Astrocyte of the cerebellum (primary cell): Measurements from ENCODE around the gene GMPPB.
"Not testable (repeated sequence)": the region's sequence is repeated elsewhere in the genome, so short reads cannot be mapped to it uniquely, and the experiment has no call there.

Experiments used
- DNase-seq: peaks from one replicate; pipeline ENCODE4 v3.0.0-alpha.2; 2011; ENCODE audit warnings: low read depth
- H3K4me3 ChIP-seq: 2 replicates; pipeline ENCODE4 v1.5.1; 2011; ENCODE audit warnings: mild to moderate bottlenecking, low read depth, low read length, moderate library complexity
- CTCF ChIP-seq: IDR thresholded peaks from 2 replicates; pipeline ENCODE4 v1.5.1; 2012; ENCODE audit warnings: low read length, low read depth, moderate library complexity, mild to moderate bottlenecking; ENCODE audit errors: missing control alignments
- in situ Hi-C: cut with HindIII; loops from 2 replicates; pipeline ENCODE4 v1.10.0; 2017; ENCODE audit warnings: low sequenced_read_pairs

Gene GMPPB

GRCh38 chr3:49702672-49703071 lies 21.1 kb downstream of the GMPPB start:
- TF ChIP-seq CTCF, result no peak
- DNase-seq, result no peak
- in situ Hi-C loops, result no loop called here
- no peak overlapping the region for H3K4me3 ChIP-seq

GRCh38 chr3:49701388-49702077 lies 22.2 kb downstream of the GMPPB start:
- in situ Hi-C loops, result no loop called here
- DNase-seq, result no peak
- TF ChIP-seq CTCF, result peak; percentile 63

DNA sequence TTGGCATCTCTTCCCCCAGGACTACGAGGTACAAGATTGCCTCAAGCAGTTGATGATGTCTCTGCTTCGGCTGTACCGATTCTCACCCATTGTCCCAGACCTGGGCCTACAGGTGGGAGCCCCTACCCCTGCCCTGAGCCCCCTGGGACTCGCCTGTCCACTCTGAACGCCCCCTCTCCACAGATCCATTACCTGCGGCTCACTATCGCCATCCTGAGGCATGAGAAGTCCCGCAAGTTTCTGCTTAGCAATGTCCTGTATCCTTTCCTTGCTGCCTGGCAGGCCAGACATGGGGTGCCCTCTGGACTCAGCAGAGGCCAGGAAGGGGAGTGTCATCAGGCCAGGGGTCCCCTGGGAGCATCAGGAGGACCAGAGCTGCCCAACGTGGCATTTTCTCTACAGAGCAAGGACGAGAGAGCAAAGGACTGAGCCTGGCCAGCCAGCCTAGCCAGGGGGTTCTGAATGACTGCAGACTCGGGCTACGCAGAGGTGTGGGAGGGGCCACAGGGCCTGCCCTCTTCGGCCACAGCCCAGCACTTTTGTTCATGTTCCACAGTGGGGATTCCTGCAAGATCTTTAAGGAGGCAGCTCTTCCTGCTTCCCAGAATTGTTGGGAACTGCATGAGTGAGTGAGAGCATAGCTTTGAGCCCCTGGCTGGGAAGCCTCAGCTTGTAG lies 23.2 kb downstream of the GMPPB start:
- no peak for DNase-seq
- in situ Hi-C loops, result no loop called here

More at GRCh38 chr3:49701388-49702077, 22.2 kb downstream of the GMPPB start:
- no peak overlapping the region for H3K4me3 ChIP-seq

GRCh38 chr3:49700014-49700413 lies 23.7 kb downstream of the GMPPB start:
- in situ Hi-C loops, result no loop called here
- H3K4me3 ChIP-seq, result no peak overlapping the region
- no peak for DNase-seq
- TF ChIP-seq CTCF, result no peak

More for the DNA sequence above, 23.2 kb downstream of the GMPPB start:
- TF ChIP-seq CTCF, result no peak
- no peak overlapping the region for H3K4me3 ChIP-seq

DNA sequence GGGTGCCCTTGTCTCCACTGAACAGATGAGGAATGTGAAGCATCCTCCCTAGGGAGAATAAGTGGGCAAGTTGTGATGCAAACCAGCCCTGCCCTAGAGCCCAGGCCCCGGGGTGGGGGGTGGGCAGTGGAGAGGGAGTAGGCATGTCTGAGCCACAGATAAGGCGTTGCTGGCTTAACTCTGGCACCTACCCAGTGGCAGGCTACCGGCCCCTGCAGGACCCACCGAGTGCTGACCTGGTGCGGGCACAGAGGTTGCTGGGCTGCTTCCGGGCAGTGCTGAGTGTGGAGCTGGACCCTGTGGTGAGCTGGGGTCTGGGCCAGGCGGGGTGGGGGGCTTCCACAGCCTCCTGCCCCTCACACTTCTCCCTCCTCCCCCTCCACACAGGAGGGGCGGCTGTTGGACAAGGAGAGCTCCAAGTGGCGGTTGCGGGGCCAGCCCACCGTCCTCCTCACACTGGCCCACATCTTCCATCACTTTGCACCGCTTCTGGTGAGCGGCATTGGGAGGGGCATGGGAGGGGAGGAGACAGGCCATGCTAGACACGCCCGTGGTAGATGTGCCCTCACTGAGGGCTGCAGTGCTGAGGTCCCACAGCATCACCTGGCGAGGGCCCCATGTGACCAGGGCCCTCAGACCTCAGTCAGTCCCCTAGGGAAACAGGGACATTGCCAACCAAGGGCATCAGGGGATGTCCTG lies 24.3 kb downstream of the GMPPB start:
- in situ Hi-C loops, result no loop called here
- TF ChIP-seq CTCF, result no peak
- no peak for DNase-seq
- H3K4me3 ChIP-seq, result no peak overlapping the region

DNA sequence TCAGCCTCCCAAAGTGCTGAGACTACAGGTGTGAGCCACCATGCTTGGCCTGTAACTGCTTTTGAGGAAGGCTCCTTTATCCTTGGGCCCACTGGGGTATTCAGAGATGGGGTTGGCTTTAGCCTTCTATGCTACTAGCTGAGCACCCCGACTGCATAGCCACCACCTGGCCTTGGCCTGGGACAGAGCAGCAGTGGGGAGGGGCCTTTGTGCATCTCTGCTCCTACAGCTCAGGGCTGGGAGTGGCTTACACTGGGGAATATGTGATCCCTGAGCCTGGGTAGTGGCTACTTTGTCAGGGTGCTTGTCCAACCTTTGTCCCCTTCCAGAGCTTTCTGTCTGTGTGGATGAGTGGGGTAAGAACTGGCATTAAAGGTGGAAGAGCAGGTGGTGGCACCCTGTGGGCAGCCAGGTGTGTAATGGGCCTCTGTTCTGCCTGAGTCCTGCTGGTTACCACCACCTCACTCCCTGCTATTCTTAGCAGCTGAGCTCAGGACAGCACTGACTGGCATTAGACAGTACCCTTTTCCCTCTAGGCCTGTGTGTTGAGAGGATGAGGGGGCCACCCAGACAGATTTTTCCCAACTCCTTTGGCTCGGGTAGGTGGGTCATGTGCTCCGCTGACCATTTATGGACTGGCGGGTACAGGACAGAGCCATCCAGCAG lies 28.3 kb downstream of the GMPPB start:
- H3K4me3 ChIP-seq, DNase-seq, in situ Hi-C loops: not testable (repeated sequence)

- in situ Hi-C loops, H3K4me3 ChIP-seq, DNase-seq: not testable (repeated sequence)
Measured at GRCh38 chr3:49694409-49695070, 29.2 kb downstream of the GMPPB start.

DNA sequence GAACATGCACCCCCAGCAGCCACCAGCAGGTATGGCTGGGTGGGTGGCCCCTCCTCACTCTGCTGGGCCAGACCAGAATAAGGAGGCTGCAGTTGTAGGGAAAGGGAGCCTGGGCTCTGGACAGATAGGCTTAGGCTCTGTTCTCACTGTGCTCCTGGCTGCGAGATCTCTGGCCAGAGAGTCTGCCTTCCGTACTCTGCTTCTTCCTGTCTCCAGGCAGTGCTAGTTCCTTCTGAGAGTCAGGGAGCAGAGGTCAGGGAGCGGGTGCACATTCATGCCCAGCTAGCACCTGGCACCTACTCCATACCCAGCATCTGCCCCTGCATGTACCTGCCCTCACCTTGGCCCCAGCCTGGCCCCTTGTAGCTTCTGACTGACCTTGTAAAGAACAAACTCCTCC lies 32.3 kb downstream of the GMPPB start:
- H3K4me3 ChIP-seq, in situ Hi-C loops, DNase-seq: not testable (repeated sequence)

- in situ Hi-C loops, H3K4me3 ChIP-seq, DNase-seq: not testable (repeated sequence)
Measured at GRCh38 chr3:49690856-49691255, 32.9 kb downstream of the GMPPB start.

- DNase-seq, in situ Hi-C loops: not testable (repeated sequence)
- peak overlapping the region; percentile 95 for H3K4me3 ChIP-seq
Measured at GRCh38 chr3:49689908-49690624, 33.7 kb downstream of the GMPPB start.
